Peyer's patch (tissue), 4 donors: ENCODE measurements around the gene CDKL5. TPM values are rescaled to one million over a fixed set of nuclear protein-coding genes. Genes with fewer than 3 reads are reported as not detected.

Experiments
- DNase-seq, 3 donors: peaks; one replicate each; pipeline ENCODE4 v3.0.0-alpha.2; 2017 to 2019
- H3K27ac ChIP-seq, 4 donors: fragments of 200-600 bp; sonication (generic); one replicate each; pipeline ENCODE4 v1.5.1; 2016 to 2019
- H3K27me3 ChIP-seq, 2 donors: fragments of 200-600 bp; sonication (generic); one replicate each; pipeline ENCODE4 v1.5.1; 2019
- H3K36me3 ChIP-seq, 3 donors: fragments of 200-600 bp; sonication (generic); one replicate each; pipeline ENCODE4 v1.5.1; 2016 to 2019
- H3K4me1 ChIP-seq, 4 donors: fragments of 200-600 bp; sonication (generic); one replicate each; pipeline ENCODE4 v1.5.1; 2016 to 2019
- H3K4me3 ChIP-seq, 4 donors: fragments of 200-600 bp; sonication (generic); 1 replicate in 3 of 4; 2 replicates in 1 of 4; pipeline ENCODE4 v1.5.1; 2016 to 2019; ENCODE audit warnings: mild to moderate bottlenecking in 1 of 4
- H3K9me3 ChIP-seq, 4 donors: fragments of 200-600 bp; sonication (generic); one replicate each; pipeline ENCODE4 v1.5.1; 2016 to 2019; ENCODE audit warnings: mild to moderate bottlenecking in 1 of 4
- CTCF ChIP-seq, 6 experiments: fragments of 450-650 bp in 4 of 6; fragments of 200-600 bp in 2 of 6; sonication (generic) in 1 of 6; IDR thresholded peaks; one replicate each; pipeline ENCODE4 v1.5.1; 2017 to 2019; ENCODE audit warnings: antibody characterized with exemption in 6 of 6, mild to moderate bottlenecking in 3 of 6, moderate library complexity in 1 of 6
- POLR2A ChIP-seq, 2 donors: fragments of 450-650 bp; IDR thresholded peaks; one replicate each; pipeline ENCODE4 v1.5.1; 2017; ENCODE audit warnings: antibody characterized with exemption in 2 of 2, mild to moderate bottlenecking in 2 of 2, moderate library complexity in 2 of 2
- total RNA-seq, 4 donors: library from RNA; depleted of rRNA; stranded (reverse); fragments of >200 nt; gene quantifications; one replicate each; pipeline ENCODE4 v1.1.0, GENCODE V29; 2016

Gene CDKL5
- total RNA-seq, 4 donors from 2014 or later: 1.4 to 3.3 (median 2.5) TPM

GRCh38 chrX:18591834-18592233 is 166.4 kb downstream of the CDKL5 start:
- H3K9me3 ChIP-seq: no peaks in the 10 kb centered on the region
- no peak overlapping the region for H3K4me3 ChIP-seq
- no peak for TF ChIP-seq CTCF (IDR thresholded peaks at IDR 0.05)
- no peak for TF ChIP-seq POLR2A (IDR thresholded peaks at IDR 0.05)
- H3K27me3 ChIP-seq: no peaks in the 10 kb centered on the region
- no peaks in the 10 kb centered on the region for H3K36me3 ChIP-seq
- no peak for DNase-seq
- no peak overlapping the region for H3K27ac ChIP-seq
- H3K4me1 ChIP-seq: no peaks in the 10 kb centered on the region

- Histone ChIP-seq H3K27ac (no peak overlapping the region), H3K27me3 (no peaks in the 10 kb centered on the region), H3K9me3 (no peaks in the 10 kb centered on the region), H3K36me3 (no peaks in the 10 kb centered on the region), H3K4me3 (no peak overlapping the region), H3K4me1 (no peaks in the 10 kb centered on the region)
- TF ChIP-seq CTCF (IDR thresholded peaks at IDR 0.05): no peak
- no peak for TF ChIP-seq POLR2A (IDR thresholded peaks at IDR 0.05)
- no peak for DNase-seq
These were observed 168.7 kb downstream of the CDKL5 start for GRCh38 chrX:18594079-18594478.

- Histone ChIP-seq H3K36me3 (no peaks in the 10 kb centered on the region), H3K4me3 (no peak overlapping the region), H3K9me3 (no peaks in the 10 kb centered on the region), H3K27me3 (no peaks in the 10 kb centered on the region), H3K27ac (no peak overlapping the region), H3K4me1 (no peaks in the 10 kb centered on the region)
- DNase-seq: no peak
- TF ChIP-seq CTCF (IDR thresholded peaks at IDR 0.05) (no peak), POLR2A (IDR thresholded peaks at IDR 0.05) (no peak)
These were observed 170.7 kb downstream of the CDKL5 start for GRCh38 chrX:18596096-18596495.

- Histone ChIP-seq H3K9me3 (no peaks in the 10 kb centered on the region), H3K36me3 (no peaks in the 10 kb centered on the region), H3K27me3 (no peaks in the 10 kb centered on the region), H3K27ac (no peak overlapping the region), H3K4me1 (no peaks in the 10 kb centered on the region), H3K4me3 (no peak overlapping the region)
- TF ChIP-seq CTCF (IDR thresholded peaks at IDR 0.05): no peak
- TF ChIP-seq POLR2A (IDR thresholded peaks at IDR 0.05): no peak
- no peak for DNase-seq
These were observed 173.0 kb downstream of the CDKL5 start for GRCh38 chrX:18598413-18598812.

GRCh38 chrX:18607966-18608365 is 182.6 kb downstream of the CDKL5 start:
- Histone ChIP-seq H3K36me3 (no peaks in the 10 kb centered on the region), H3K4me3 (no peak overlapping the region), H3K4me1 (no peaks in the 10 kb centered on the region), H3K27ac (no peak overlapping the region), H3K9me3 (no peaks in the 10 kb centered on the region), H3K27me3 (no peaks in the 10 kb centered on the region)
- TF ChIP-seq POLR2A (IDR thresholded peaks at IDR 0.05) (no peak), CTCF (IDR thresholded peaks at IDR 0.05) (no peak)
- no peak for DNase-seq
